DMS53 (cell line): Measurements from ENCODE around the gene DDX41.

Experiments used
- DNase-seq: peaks from one replicate; lab custom pipeline; 2025; lab: John Stamatoyannopoulos, UW

The DDX41 gene

GRCh38 chr5:177512736-177513380 is 3.9 kb downstream of the DDX41 start:
- no peak for DNase-seq

GRCh38 chr5:177511796-177512675 is 4.7 kb downstream of the DDX41 start:
- DNase-seq = no peak

- DNase-seq = no peak
These were observed 5.6 kb downstream of the DDX41 start for GRCh38 chr5:177511181-177511580.

- no peak for DNase-seq
These were observed 6.2 kb downstream of the DDX41 start for GRCh38 chr5:177510567-177511053.

- peak; percentile 32 for DNase-seq
These were observed 6.7 kb downstream of the DDX41 start for GRCh38 chr5:177509991-177510566.

- peak; percentile 80 for DNase-seq
These were observed 7.3 kb downstream of the DDX41 start, which contains the start of gene DOK3 for GRCh38 chr5:177509381-177509951. Gene DOK3 (minus strand): TSS chr5:177509826. CDS start chr5:177509540, 286 bp downstream.

- DNase-seq = no peak
These were observed 7.9 kb downstream of the DDX41 start for GRCh38 chr5:177508837-177509236.

GRCh38 chr5:177508221-177508611 is 8.5 kb downstream of the DDX41 start:
- no peak for DNase-seq

GRCh38 chr5:177507596-177508220 is 9.1 kb downstream of the DDX41 start:
- DNase-seq = no peak

GRCh38 chr5:177507165-177507564 is 9.6 kb downstream of the DDX41 start:
- DNase-seq = peak; percentile 66

- DNase-seq = no peak
These were observed 11.7 kb downstream of the DDX41 start for GRCh38 chr5:177505075-177505474.

- DNase-seq = no peak
These were observed 12.4 kb downstream of the DDX41 start for GRCh38 chr5:177504086-177505056.

- DNase-seq = no peak
These were observed 13.2 kb downstream of the DDX41 start for GRCh38 chr5:177503351-177504085.

- no peak for DNase-seq
These were observed 13.9 kb downstream of the DDX41 start for GRCh38 chr5:177502886-177503285.

GRCh38 chr5:177501874-177502678 is 14.7 kb downstream of the DDX41 start:
- no peak for DNase-seq

- DNase-seq = peak; percentile 92
These were observed 15.9 kb downstream of the DDX41 start for GRCh38 chr5:177500685-177501522.

GRCh38 chr5:177499842-177500241 is 16.9 kb downstream of the DDX41 start:
- no peak for DNase-seq
